Measurements from ENCODE around the gene METTL26. TPM values are rescaled to one million over a fixed set of nuclear protein-coding genes. Genes with fewer than 3 reads are reported as not detected.

Gene METTL26
- total RNA-seq, 6 experiments from 2014 or later: 91.6 to 115 (median 105) TPM

- no peaks in the 10 kb centered on the region for H3K9me3 Mint-ChIP-seq
- H3K4me1 Mint-ChIP-seq (ENCODE audit: low read depth): no peaks in the 10 kb centered on the region
- TF ChIP-seq CTCF (IDR thresholded peaks at IDR 0.05): no peak
- no peak overlapping the region for H3K4me3 Mint-ChIP-seq
- H3K27ac Mint-ChIP-seq: no peak overlapping the region
- DNase-seq: no peak
- no peaks in the 10 kb centered on the region for H3K36me3 Mint-ChIP-seq (ENCODE audit: low read depth)
- peaks cover 3% of the 10 kb centered on the region for H3K27me3 Mint-ChIP-seq (ENCODE audit: insufficient read depth)
Measured at GRCh38 chr16:673399-673991, 37.4 kb upstream of the METTL26 start.

- Mint-ChIP-seq H3K4me3 (no peak overlapping the region), H3K27ac (no peak overlapping the region), H3K9me3 (no peaks in the 10 kb centered on the region), H3K36me3 (ENCODE audit: low read depth) (no peaks in the 10 kb centered on the region), H3K27me3 (ENCODE audit: insufficient read depth) (peaks cover 3% of the 10 kb centered on the region), H3K4me1 (ENCODE audit: low read depth) (no peaks in the 10 kb centered on the region)
- DNase-seq: no peak
- TF ChIP-seq CTCF (IDR thresholded peaks at IDR 0.05): no peak
Measured at GRCh38 chr16:672851-673250, 36.7 kb upstream of the METTL26 start.

- Mint-ChIP-seq H3K9me3 (no peaks in the 10 kb centered on the region), H3K27me3 (ENCODE audit: insufficient read depth) (peaks cover 3% of the 10 kb centered on the region), H3K4me1 (ENCODE audit: low read depth) (no peaks in the 10 kb centered on the region), H3K36me3 (ENCODE audit: low read depth) (no peaks in the 10 kb centered on the region), H3K4me3 (no peak overlapping the region), H3K27ac (no peak overlapping the region)
- no peak for TF ChIP-seq CTCF (IDR thresholded peaks at IDR 0.05)
- DNase-seq: no peak
Measured at GRCh38 chr16:672371-672770, 36.3 kb upstream of the METTL26 start.

DNA sequence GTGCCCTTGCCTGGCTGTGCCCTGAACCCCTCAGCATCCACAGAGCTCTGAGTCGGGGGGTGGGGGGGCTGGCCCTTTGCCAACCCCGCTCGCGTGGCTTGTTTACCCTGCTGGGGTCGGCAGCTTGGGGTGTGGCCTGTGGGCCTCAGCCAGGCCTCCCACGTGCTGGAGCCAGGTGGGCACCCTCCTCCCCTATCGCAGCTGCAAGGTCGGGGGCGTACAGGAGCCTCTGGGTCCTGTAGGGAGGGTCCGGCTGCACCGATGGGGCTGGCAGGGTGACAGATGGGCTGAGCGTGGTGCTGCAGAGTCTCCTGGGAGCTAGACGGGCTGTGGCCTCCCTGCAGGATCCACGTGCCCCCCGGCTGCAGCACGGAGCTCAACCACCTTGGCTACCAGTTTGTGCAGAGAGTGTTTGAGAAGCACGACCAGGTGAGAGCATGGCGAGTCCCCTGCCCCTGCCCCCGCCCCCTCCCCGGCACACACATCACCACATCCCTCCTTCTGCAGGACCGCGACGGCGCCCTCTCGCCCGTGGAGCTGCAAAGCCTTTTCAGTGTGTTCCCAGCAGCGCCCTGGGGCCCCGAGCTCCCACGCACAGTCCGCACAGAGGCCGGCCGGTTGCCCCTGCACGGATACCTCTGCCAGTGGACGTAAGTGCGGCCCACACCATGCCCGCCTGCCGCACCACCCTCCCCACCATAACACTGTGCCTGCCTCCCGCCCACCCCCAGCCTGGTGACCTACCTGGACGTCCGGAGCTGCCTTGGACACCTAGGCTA is 35.4 kb upstream of the METTL26 start:
- H3K27me3 Mint-ChIP-seq (ENCODE audit: insufficient read depth): peaks cover 3% of the 10 kb centered on the region
- H3K4me1 Mint-ChIP-seq (ENCODE audit: low read depth): no peaks in the 10 kb centered on the region
- H3K36me3 Mint-ChIP-seq (ENCODE audit: low read depth): no peaks in the 10 kb centered on the region
- no peaks in the 10 kb centered on the region for H3K9me3 Mint-ChIP-seq
- H3K4me3 Mint-ChIP-seq: no peak overlapping the region
- no peak overlapping the region for H3K27ac Mint-ChIP-seq
- no peak for DNase-seq
- no peak for TF ChIP-seq CTCF (IDR thresholded peaks at IDR 0.05)

DNA sequence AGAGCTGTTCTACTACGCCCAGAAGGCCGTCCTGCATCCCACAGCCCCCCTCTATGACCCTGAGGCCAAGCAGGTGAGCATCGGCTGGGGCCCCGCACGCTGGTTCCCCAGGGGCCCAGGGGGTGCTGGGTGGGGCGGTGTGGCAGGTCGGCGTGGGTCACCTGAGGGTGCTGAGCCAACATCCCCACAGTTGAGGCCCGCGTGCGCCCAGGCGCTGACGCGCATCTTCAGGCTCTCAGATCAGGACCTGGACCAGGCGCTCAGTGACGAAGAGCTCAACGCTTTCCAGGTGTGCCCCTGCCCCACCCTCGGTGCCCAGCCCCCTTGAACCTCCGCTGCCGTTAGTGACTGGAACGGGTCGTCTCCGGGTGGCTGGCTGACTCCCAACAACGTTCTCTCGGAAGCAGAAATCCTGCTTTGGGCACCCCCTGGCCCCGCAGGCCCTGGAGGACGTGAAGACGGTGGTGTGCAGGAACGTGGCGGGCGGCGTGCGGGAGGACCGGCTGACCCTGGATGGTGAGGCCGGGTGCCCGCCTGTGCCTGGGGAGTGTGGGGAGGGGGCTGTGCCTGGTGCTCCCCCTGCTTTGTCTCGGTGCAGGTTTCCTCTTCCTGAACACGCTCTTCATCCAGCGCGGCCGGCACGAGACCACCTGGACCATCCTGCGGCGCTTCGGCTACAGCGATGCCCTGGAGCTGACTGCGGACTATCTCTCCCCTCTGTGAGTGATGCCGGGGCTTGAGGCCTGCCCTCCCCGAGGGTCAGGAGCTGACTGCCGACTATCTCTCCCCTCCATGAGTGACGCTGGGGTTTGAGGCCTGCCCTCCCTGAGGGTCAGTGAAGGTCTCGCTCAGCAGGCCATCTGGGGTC is 34.6 kb upstream of the METTL26 start:
- H3K27me3 Mint-ChIP-seq (ENCODE audit: insufficient read depth): peaks cover 3% of the 10 kb centered on the region
- TF ChIP-seq CTCF (IDR thresholded peaks at IDR 0.05): no peak
- no peak overlapping the region for H3K4me3 Mint-ChIP-seq
- H3K27ac Mint-ChIP-seq: no peak overlapping the region
- no peaks in the 10 kb centered on the region for H3K9me3 Mint-ChIP-seq
- H3K36me3 Mint-ChIP-seq (ENCODE audit: low read depth): no peaks in the 10 kb centered on the region
- no peaks in the 10 kb centered on the region for H3K4me1 Mint-ChIP-seq (ENCODE audit: low read depth)
- no peak for DNase-seq
